Neural cell (in vitro differentiated cells): ENCODE data around the gene SLC13A1. TPM values are rescaled to one million over a fixed set of nuclear protein-coding genes. Genes with fewer than 3 reads are reported as not detected.

Experiments used
- H2AFZ ChIP-seq: fragments of 200-600, 300-800 bp; sonication (generic), shearing (Covaris generic); 2 replicates; pipeline ENCODE4 v1.6.0; 2014; ENCODE audit warnings: low read depth, mild to moderate bottlenecking, antibody characterized with exemption, low read length, moderate library complexity
- H3F3A ChIP-seq: fragments of 200-600 bp; shearing (Covaris generic); 2 replicates; pipeline ENCODE4 v1.6.1; 2016; ENCODE audit warnings: mild to moderate bottlenecking, moderate library complexity, mixed read lengths, antibody characterized with exemption, low read length; ENCODE audit not compliant: insufficient read depth, poor library complexity, severe bottlenecking
- H3K27ac ChIP-seq: fragments of 200-600, 300-800 bp; sonication (generic), shearing (Covaris generic); 2 replicates; pipeline ENCODE4 v1.5.1; 2014; ENCODE audit warnings: mild to moderate bottlenecking, low read length, moderate library complexity
- H3K27me3 ChIP-seq: fragments of 300-800, 200-600 bp; sonication (generic), shearing (Covaris generic); 2 replicates; pipeline ENCODE4 v1.6.0; 2014; ENCODE audit warnings: mild to moderate bottlenecking, low read depth, low read length, moderate library complexity; ENCODE audit not compliant: insufficient read depth
- H3K36me3 ChIP-seq: fragments of 300-800, 200-600 bp; sonication (generic), shearing (Covaris generic); 2 replicates; pipeline ENCODE4 v1.5.1; 2014; ENCODE audit warnings: mild to moderate bottlenecking, antibody characterized with exemption, low read length, moderate library complexity; ENCODE audit not compliant: insufficient read depth
- H3K4me2 ChIP-seq: fragments of 300-800, 200-600 bp; sonication (generic), shearing (Covaris generic); 2 replicates; pipeline ENCODE4 v1.6.0; 2014; ENCODE audit warnings: mild to moderate bottlenecking, low read length
- H3K4me3 ChIP-seq: fragments of 300-800, 200-600 bp; sonication (generic), shearing (Covaris generic); 2 replicates; pipeline ENCODE4 v1.5.1; 2014; ENCODE audit warnings: mild to moderate bottlenecking, low read length, moderate library complexity
- H3K79me2 ChIP-seq: fragments of 200-600 bp; shearing (Covaris generic); replicated peaks from 2 replicates; pipeline ENCODE4 v1.6.0; 2014; ENCODE audit warnings: mild to moderate bottlenecking, low read length, moderate library complexity; ENCODE audit not compliant: insufficient read depth
- H3K9ac ChIP-seq: fragments of 300-800, 200-600 bp; sonication (generic), shearing (Covaris generic); 2 replicates; pipeline ENCODE4 v1.6.1; 2016; ENCODE audit warnings: mild to moderate bottlenecking, low read length, mixed read lengths
- H3K9me2 ChIP-seq: fragments of 200-600 bp; shearing (Covaris generic); 2 replicates; pipeline ENCODE4 v1.6.1; 2016; ENCODE audit warnings: mild to moderate bottlenecking, low read length, mixed read lengths; ENCODE audit not compliant: insufficient read depth
- H3K9me3 ChIP-seq: fragments of 200-600, 300-800 bp; sonication (generic), shearing (Covaris generic); 2 replicates; pipeline ENCODE4 v1.6.1; 2016; ENCODE audit warnings: mild to moderate bottlenecking, mixed run types, low read length, moderate library complexity, mixed read lengths
- H4K20me1 ChIP-seq: fragments of 200-600 bp; shearing (Covaris generic); 2 replicates; pipeline ENCODE4 v1.6.1; 2016; ENCODE audit warnings: mild to moderate bottlenecking, mixed run types; ENCODE audit not compliant: insufficient read depth
- EP300 ChIP-seq: fragments of 450-650 bp; conservative IDR thresholded peaks from 2 replicates; pipeline ENCODE4 v1.6.1; 2014; ENCODE audit warnings: antibody characterized with exemption, mild to moderate bottlenecking, moderate library complexity; ENCODE audit not compliant: poor library complexity, severe bottlenecking
- EZH2 ChIP-seq: fragments of 200-600, 300-800 bp; shearing (Covaris generic), sonication (generic); IDR thresholded peaks from 2 replicates; pipeline ENCODE4 v1.6.1; 2014; ENCODE audit warnings: antibody characterized with exemption, low read length, borderline replicate concordance, mild to moderate bottlenecking; ENCODE audit not compliant: insufficient read depth, poor library complexity, severe bottlenecking
- MXI1 ChIP-seq: fragments of 450-650 bp; conservative IDR thresholded peaks from 2 replicates; pipeline ENCODE4 v1.6.1; 2014; ENCODE audit warnings: antibody characterized with exemption, mild to moderate bottlenecking; ENCODE audit not compliant: poor library complexity, severe bottlenecking
- POLR2AphosphoS5 ChIP-seq: IDR thresholded peaks from 2 replicates; pipeline ENCODE4 v1.6.1; 2012
- RAD21 ChIP-seq: fragments of 450-650 bp; conservative IDR thresholded peaks from 2 replicates; pipeline ENCODE4 v1.6.1; 2014; ENCODE audit warnings: antibody characterized with exemption, mild to moderate bottlenecking, moderate library complexity
- SMC3 ChIP-seq: fragments of 450-650 bp; conservative IDR thresholded peaks from 2 replicates; pipeline ENCODE4 v1.6.1; 2014; ENCODE audit warnings: antibody characterized with exemption, mild to moderate bottlenecking, moderate library complexity; ENCODE audit not compliant: poor library complexity
- TAF1 ChIP-seq: IDR thresholded peaks from 2 replicates; pipeline ENCODE4 v1.6.1; 2012; ENCODE audit warnings: low read depth
- polyA plus RNA-seq: library from polyadenylated mRNA; depleted of rRNA; stranded (reverse); fragments of >200 nt; gene quantifications from 2 replicates; pipeline ENCODE4 v1.2.3, GENCODE V29; 2014
- TF ChIP-seq, protein P1 (sequence below): fragments of 450-650 bp; IDR thresholded peaks from 2 replicates; pipeline ENCODE4 v1.5.1; 2014; ENCODE audit warnings: antibody characterized with exemption, mild to moderate bottlenecking, moderate library complexity; ENCODE audit not compliant: poor library complexity, severe bottlenecking
- TF ChIP-seq, protein P2 (sequence below): IDR thresholded peaks from 2 replicates; pipeline ENCODE4 v1.6.1; 2012; ENCODE audit warnings: borderline replicate concordance

SLC13A1 gene
- polyA plus RNA-seq, 1 donor from 2014 or later = not detected

DNA sequence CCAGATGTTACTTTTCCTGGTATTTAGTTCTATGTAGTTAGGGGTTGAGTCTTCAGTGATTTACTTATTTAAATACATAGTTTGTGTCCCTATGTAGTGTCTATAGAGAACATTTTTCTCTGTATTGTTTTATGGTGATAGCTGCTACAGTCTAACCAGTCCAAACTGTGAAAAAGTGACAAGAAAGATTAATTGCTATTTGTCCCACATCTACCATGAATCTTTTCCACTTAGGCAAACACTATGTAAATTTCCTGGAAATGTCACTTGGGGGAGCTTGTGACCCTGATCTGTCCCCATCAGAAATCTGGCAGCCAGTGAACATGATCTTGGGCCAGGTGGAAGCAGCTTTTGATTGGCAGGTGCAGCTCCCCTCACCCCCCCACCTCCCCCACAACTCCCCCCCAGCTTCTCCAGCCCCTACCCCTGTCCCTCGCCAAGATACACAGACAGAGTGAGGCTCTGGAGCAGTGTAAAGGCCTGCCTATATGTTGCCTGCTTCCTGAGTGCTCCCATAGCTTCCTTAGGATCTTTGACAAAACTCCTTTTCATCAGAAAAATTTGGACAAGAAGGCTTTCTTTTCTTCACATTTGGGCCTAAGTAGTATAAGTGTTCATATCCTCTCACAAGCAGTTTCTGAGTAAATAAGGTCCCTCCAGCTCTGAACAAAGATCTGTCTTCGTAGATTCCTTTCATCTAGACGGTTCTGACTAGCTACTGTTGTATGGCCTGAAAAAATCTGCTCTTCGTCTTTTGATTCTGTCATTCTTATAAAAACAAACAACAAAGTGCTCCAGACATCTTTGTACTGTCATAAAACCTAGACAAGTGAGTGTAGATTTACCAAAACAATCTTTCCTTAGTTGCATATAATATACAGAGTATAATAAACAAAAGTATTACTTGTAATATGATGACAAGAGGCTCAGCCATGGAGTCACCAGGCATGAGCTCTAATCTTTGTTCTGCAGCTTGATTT lies 31.5 kb upstream of the SLC13A1 start:
- H3K4me2 ChIP-seq = no peak overlapping the region
- no peak overlapping the region for H2AFZ ChIP-seq
- H4K20me1 ChIP-seq = no peaks in the 10 kb centered on the region
- TF ChIP-seq EP300 (no peak), MXI1 (no peak), TAF1 (no peak), SMC3 (no peak), RAD21 (no peak), EZH2 (no peak), POLR2AphosphoS5 (no peak)
- TF ChIP-seq, protein P1, sequence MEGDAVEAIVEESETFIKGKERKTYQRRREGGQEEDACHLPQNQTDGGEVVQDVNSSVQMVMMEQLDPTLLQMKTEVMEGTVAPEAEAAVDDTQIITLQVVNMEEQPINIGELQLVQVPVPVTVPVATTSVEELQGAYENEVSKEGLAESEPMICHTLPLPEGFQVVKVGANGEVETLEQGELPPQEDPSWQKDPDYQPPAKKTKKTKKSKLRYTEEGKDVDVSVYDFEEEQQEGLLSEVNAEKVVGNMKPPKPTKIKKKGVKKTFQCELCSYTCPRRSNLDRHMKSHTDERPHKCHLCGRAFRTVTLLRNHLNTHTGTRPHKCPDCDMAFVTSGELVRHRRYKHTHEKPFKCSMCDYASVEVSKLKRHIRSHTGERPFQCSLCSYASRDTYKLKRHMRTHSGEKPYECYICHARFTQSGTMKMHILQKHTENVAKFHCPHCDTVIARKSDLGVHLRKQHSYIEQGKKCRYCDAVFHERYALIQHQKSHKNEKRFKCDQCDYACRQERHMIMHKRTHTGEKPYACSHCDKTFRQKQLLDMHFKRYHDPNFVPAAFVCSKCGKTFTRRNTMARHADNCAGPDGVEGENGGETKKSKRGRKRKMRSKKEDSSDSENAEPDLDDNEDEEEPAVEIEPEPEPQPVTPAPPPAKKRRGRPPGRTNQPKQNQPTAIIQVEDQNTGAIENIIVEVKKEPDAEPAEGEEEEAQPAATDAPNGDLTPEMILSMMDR = no peak
- TF ChIP-seq, protein P2, sequence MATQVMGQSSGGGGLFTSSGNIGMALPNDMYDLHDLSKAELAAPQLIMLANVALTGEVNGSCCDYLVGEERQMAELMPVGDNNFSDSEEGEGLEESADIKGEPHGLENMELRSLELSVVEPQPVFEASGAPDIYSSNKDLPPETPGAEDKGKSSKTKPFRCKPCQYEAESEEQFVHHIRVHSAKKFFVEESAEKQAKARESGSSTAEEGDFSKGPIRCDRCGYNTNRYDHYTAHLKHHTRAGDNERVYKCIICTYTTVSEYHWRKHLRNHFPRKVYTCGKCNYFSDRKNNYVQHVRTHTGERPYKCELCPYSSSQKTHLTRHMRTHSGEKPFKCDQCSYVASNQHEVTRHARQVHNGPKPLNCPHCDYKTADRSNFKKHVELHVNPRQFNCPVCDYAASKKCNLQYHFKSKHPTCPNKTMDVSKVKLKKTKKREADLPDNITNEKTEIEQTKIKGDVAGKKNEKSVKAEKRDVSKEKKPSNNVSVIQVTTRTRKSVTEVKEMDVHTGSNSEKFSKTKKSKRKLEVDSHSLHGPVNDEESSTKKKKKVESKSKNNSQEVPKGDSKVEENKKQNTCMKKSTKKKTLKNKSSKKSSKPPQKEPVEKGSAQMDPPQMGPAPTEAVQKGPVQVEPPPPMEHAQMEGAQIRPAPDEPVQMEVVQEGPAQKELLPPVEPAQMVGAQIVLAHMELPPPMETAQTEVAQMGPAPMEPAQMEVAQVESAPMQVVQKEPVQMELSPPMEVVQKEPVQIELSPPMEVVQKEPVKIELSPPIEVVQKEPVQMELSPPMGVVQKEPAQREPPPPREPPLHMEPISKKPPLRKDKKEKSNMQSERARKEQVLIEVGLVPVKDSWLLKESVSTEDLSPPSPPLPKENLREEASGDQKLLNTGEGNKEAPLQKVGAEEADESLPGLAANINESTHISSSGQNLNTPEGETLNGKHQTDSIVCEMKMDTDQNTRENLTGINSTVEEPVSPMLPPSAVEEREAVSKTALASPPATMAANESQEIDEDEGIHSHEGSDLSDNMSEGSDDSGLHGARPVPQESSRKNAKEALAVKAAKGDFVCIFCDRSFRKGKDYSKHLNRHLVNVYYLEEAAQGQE = no peak
- no peaks in the 10 kb centered on the region for H3K9me2 ChIP-seq
- H3K27me3 ChIP-seq = no peaks in the 10 kb centered on the region
- H3K4me3 ChIP-seq = no peak overlapping the region
- H3K9me3 ChIP-seq = no peaks in the 10 kb centered on the region
- no peak overlapping the region for H3K27ac ChIP-seq
- no peak overlapping the region for H3K9ac ChIP-seq
- no peaks in the 10 kb centered on the region for H3K79me2 ChIP-seq
- no peaks in the 10 kb centered on the region for H3K36me3 ChIP-seq
- no peaks in the 10 kb centered on the region for H3F3A ChIP-seq

DNA sequence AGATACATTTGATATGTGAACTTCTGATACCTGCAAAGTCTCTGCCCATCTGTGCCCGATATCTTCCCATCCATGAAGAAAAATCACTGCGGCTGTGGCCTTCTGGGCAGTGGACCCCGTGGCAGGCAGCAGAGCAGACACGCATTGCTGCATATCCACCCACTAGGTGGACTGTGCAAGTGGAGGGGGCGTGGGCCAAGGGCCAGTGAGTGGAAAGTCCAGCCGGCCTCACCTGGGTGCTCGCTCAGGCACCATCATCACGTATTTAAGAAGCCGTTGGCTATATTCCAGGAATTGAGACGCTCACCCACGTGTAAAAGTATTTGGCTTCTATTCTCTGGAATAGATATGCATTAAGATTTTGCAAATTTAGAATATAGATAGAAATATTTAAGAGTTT lies 30.8 kb upstream of the SLC13A1 start:
- H3K4me2 ChIP-seq = no peak overlapping the region
- no peak overlapping the region for H3K27ac ChIP-seq
- TF ChIP-seq EP300 (no peak), POLR2AphosphoS5 (no peak), RAD21 (no peak), MXI1 (no peak), TAF1 (no peak), SMC3 (no peak), EZH2 (no peak)
- TF ChIP-seq, protein P1 = no peak
- TF ChIP-seq, protein P2 = no peak
- no peak overlapping the region for H3K9ac ChIP-seq
- no peaks in the 10 kb centered on the region for H3K9me2 ChIP-seq
- H3K36me3 ChIP-seq = no peaks in the 10 kb centered on the region
- H3K4me3 ChIP-seq = no peak overlapping the region
- H3F3A ChIP-seq = no peaks in the 10 kb centered on the region
- H2AFZ ChIP-seq = no peak overlapping the region
- H3K9me3 ChIP-seq = no peaks in the 10 kb centered on the region
- H3K27me3 ChIP-seq = no peaks in the 10 kb centered on the region
- H3K79me2 ChIP-seq = no peaks in the 10 kb centered on the region
- H4K20me1 ChIP-seq = no peaks in the 10 kb centered on the region
